K562 (cell line): ENCODE data around the gene AKNA. TPM values are rescaled to one million over a fixed set of nuclear protein-coding genes. Genes with fewer than 3 reads are reported as not detected.

ENCODE experiments used
- ATAC-seq: fragments of 200-7000 bp; cut with Tn5 transposase; 3 replicates; pipeline ENCODE4 v1.9.1; 2020; ENCODE audit warnings: moderate library complexity
- BruUV-seq: library from RNA; stranded (reverse); fragments of 400-500 nt; replicated peaks from 2 replicates; lab custom pipeline; 2021; lab: Mats Ljungman, UMichigan
- CTCF ChIA-PET: fragments of 300-600 bp; formaldehyde crosslinking; extraction: SDS; loops from one replicate; lab custom pipeline; 2021; ENCODE audit warnings: low intra/inter-chr PET ratio; lab: Yijun Ruan, JAX
- POLR2A ChIA-PET: fragments of 300-600, 350-650 bp; sonication (Branson Sonifier 250); formaldehyde crosslinking; extraction: SDS; loops from one replicate; lab custom pipeline; 2021; ENCODE audit warnings: antibody characterized with exemption, inconsistent platforms; lab: Yijun Ruan, JAX
- DNase-seq, 4 experiments: peaks; one replicate each; pipeline versions ENCODE4 v3.0.0 to v3.0.0-alpha.2; 2011 to 2018; ENCODE audit warnings: low spot score in 3 of 4, mixed read lengths in 3 of 4; ENCODE audit errors: extremely low read depth in 1 of 4
- FAIRE-seq: peaks from 2 replicates; lab custom pipeline; 2011; peaks lifted over from hg19 to GRCh38; lab: Jason Lieb, UNC
- H2AFZ ChIP-seq: 2 replicates; pipeline ENCODE4 v1.6.0; 2011; ENCODE audit warnings: low read depth, low read length, control low read depth, inconsistent platforms
- H3K27ac ChIP-seq: fragments of 200-600 bp; 3 replicates; pipeline ENCODE4 v1.8.0; 2011; ENCODE audit warnings: low read depth, mild to moderate bottlenecking, control low read depth, inconsistent platforms, low read length, moderate library complexity, mixed read lengths; ENCODE audit errors: extremely low read depth
- H3K27me3 ChIP-seq, 2 experiments: fragments of 300-600 bp in 1 of 2; 2 replicates in 1 of 2; 3 replicates in 1 of 2; pipeline versions ENCODE4 v1.6.0 to v1.8.0; 2011; ENCODE audit warnings: inconsistent platforms in 2 of 2, low read length in 2 of 2, mild to moderate bottlenecking in 1 of 2, mixed read lengths in 1 of 2, moderate library complexity in 1 of 2; ENCODE audit not compliant: control insufficient read depth in 2 of 2, insufficient read depth in 2 of 2
- H3K36me3 ChIP-seq: fragments of 300-600 bp; 3 replicates; pipeline ENCODE4 v1.8.0; 2011; ENCODE audit warnings: mild to moderate bottlenecking, low read length, inconsistent platforms; ENCODE audit not compliant: control insufficient read depth, insufficient read depth
- H3K4me1 ChIP-seq, 2 experiments: fragments of 200-600 bp in 1 of 2; replicated peaks in 1 of 2; 2 replicates in 1 of 2; 3 replicates in 1 of 2; pipeline versions ENCODE4 v1.5.1 to v1.8.0; 2011; ENCODE audit warnings: inconsistent platforms in 2 of 2, low read length in 2 of 2, mild to moderate bottlenecking in 1 of 2, mixed read lengths in 1 of 2, moderate library complexity in 1 of 2; ENCODE audit not compliant: control insufficient read depth in 2 of 2, insufficient read depth in 2 of 2
- H3K4me2 ChIP-seq: 2 replicates; pipeline ENCODE4 v1.6.1; 2011; ENCODE audit warnings: low read length, control low read depth, inconsistent platforms, mixed read lengths; ENCODE audit not compliant: insufficient read depth
- H3K4me3 ChIP-seq: fragments of 200-600 bp; sonication (generic), shearing (Covaris generic); 2 replicates; pipeline ENCODE4 v1.5.1; 2016; ENCODE audit warnings: control low read depth, inconsistent platforms
- H3K79me2 ChIP-seq: fragments of 200-600 bp; 3 replicates; pipeline ENCODE4 v1.8.0; 2011; ENCODE audit warnings: low read length, inconsistent platforms; ENCODE audit not compliant: control insufficient read depth, insufficient read depth
- H3K9ac ChIP-seq, 2 experiments: 2 replicates each; pipeline versions ENCODE4 v1.6.0 to v1.6.1; 2011; ENCODE audit warnings: low read depth in 2 of 2, low read length in 2 of 2, control low read depth in 1 of 2, inconsistent platforms in 1 of 2, mild to moderate bottlenecking in 1 of 2, mixed read lengths in 1 of 2; ENCODE audit not compliant: insufficient read depth in 1 of 2
- H3K9me1 ChIP-seq: one replicate; pipeline ENCODE4 v1.6.0; 2011; ENCODE audit warnings: inconsistent platforms, mild to moderate bottlenecking, low read length, moderate library complexity; ENCODE audit not compliant: control insufficient read depth, insufficient read depth
- H3K9me3 ChIP-seq: replicated peaks from 2 replicates; pipeline ENCODE4 v1.5.1; 2011; ENCODE audit warnings: low read depth, low read length, inconsistent platforms; ENCODE audit not compliant: control insufficient read depth, insufficient read depth
- H4K20me1 ChIP-seq: replicated peaks from 2 replicates; pipeline ENCODE4 v1.6.1; 2011; ENCODE audit warnings: low read length, inconsistent platforms, mixed read lengths; ENCODE audit not compliant: control insufficient read depth, insufficient read depth
- FOXJ3 ChIP-seq: sonication (generic); formaldehyde crosslinking; IDR thresholded peaks from 2 replicates; pipeline ENCODE4 v1.4.0; 2020; ENCODE audit warnings: mild to moderate bottlenecking, missing genetic modification reagents
- HNRNPL ChIP-seq: fragments of 200-400 bp; formaldehyde crosslinking; IDR thresholded peaks from 2 replicates; pipeline ENCODE4 v1.6.1; 2017; ENCODE audit warnings: low read depth, mild to moderate bottlenecking, low read length
- NFXL1 ChIP-seq: fragments of 450-650 bp; formaldehyde crosslinking; IDR thresholded peaks from 2 replicates; pipeline ENCODE4 v1.4.0; 2021; ENCODE audit warnings: mild to moderate bottlenecking
- NR1H2 ChIP-seq: sonication (generic); formaldehyde crosslinking; IDR thresholded peaks from 2 replicates; pipeline ENCODE4 v1.4.0; 2020; ENCODE audit warnings: mild to moderate bottlenecking, missing genetic modification reagents
- PHF21A ChIP-seq: fragments of 450-650 bp; IDR thresholded peaks from 2 replicates; pipeline ENCODE4 v1.6.1; 2017; ENCODE audit warnings: low read depth, borderline replicate concordance
- RBM22 ChIP-seq: fragments of 200-400 bp; formaldehyde crosslinking; IDR thresholded peaks from 2 replicates; pipeline ENCODE4 v1.6.1; 2018; ENCODE audit warnings: low read length, low read depth; ENCODE audit not compliant: poor library complexity, severe bottlenecking
- SMARCA4 ChIP-seq: fragments of 450-650 bp; IDR thresholded peaks from 2 replicates; pipeline ENCODE4 v1.6.1; 2016
- TAF7 ChIP-seq: fragments of 450-650 bp; IDR thresholded peaks from 2 replicates; pipeline ENCODE4 v1.6.1; 2016; ENCODE audit warnings: missing genetic modification characterization, missing compliant biosample characterization
- TOE1 ChIP-seq, 2 experiments: fragments of 450-650 bp in 1 of 2; sonication (generic) in 1 of 2; formaldehyde crosslinking in 1 of 2; IDR thresholded peaks; 2 replicates each; pipeline versions ENCODE4 v1.7.1 to v1.8.0; 2016 to 2022; ENCODE audit warnings: borderline replicate concordance in 2 of 2, mild to moderate bottlenecking in 2 of 2, antibody characterized with exemption in 1 of 2, inconsistent platforms in 1 of 2, low read depth in 1 of 2, missing genetic modification reagents in 1 of 2, moderate library complexity in 1 of 2
- U2AF1 ChIP-seq: fragments of 200-400 bp; formaldehyde crosslinking; optimal IDR thresholded peaks from 2 replicates; pipeline ENCODE3; 2017; ENCODE audit warnings: mild to moderate bottlenecking, low read depth, low read length, moderate library complexity
- ZC3H4 ChIP-seq: sonication (generic); formaldehyde crosslinking; IDR thresholded peaks from 2 replicates; pipeline ENCODE4 v1.9.0; 2021; ENCODE audit warnings: missing genetic modification reagents, borderline replicate concordance
- ZFP36 ChIP-seq: fragments of 150-350 bp; IDR thresholded peaks from 2 replicates; pipeline ENCODE4 v1.6.1; 2018; ENCODE audit warnings: low read length, low read depth; ENCODE audit not compliant: partially characterized antibody
- ZNF239 ChIP-seq: fragments of 250-450 bp; sonication (Bioruptor Pico); IDR thresholded peaks from 2 replicates; pipeline ENCODE4 v1.4.0; 2020; ENCODE audit warnings: mild to moderate bottlenecking
- ZNF77 ChIP-seq: fragments of 250-450 bp; sonication (Bioruptor Pico); IDR thresholded peaks from 2 replicates; pipeline ENCODE4 v1.5.0; 2020
- WGBS: fragments of 100-300 bp; shearing (Covaris generic); methylation state at CpG from one replicate; pipeline ENCODE4 v1.1.6; 2016; ENCODE audit warnings: low coverage, mixed read lengths; ENCODE audit not compliant: insufficient coverage; ENCODE audit errors: missing lambda C conversion rate; 5-methylcytosine and 5-hydroxymethylcytosine counted together
- in situ Hi-C: fragments of 300-500 bp; cut with MboI; formaldehyde crosslinking; loops from 4 replicates; pipeline ENCODE4 v1.15.0; 2018; ENCODE audit warnings: inconsistent platforms, mixed read lengths
- intact Hi-C: fragments of 100-400 bp; cut with micrococcal nuclease; formaldehyde crosslinking; loops from 2 replicates; pipeline ENCODE4 v1.14.2; 2022
- polyA plus RNA-seq, 8 experiments: library from polyadenylated mRNA; depleted of rRNA in 4 of 8; stranded (reverse) in 5 of 8; unstranded in 3 of 8; fragments of >200 nt; fragmentation: Nextera tagmentation in 2 of 8; fragmentation: Illumina TruSeq in 1 of 8; extraction: Ambion mirVana in 2 of 8; extraction: Trizol in 1 of 8; gene quantifications; 2 replicates each; pipeline versions ENCODE4 v1.2.1 to v1.2.3, GENCODE V29; 2011 to 2014; ENCODE audit warnings: inconsistent platforms in 1 of 8, missing spikeins in 1 of 8
- total RNA-seq, 7 experiments: library from RNA; depleted of rRNA in 6 of 7; stranded (reverse); fragments of >200 nt in 6 of 7; fragmentation: Illumina TruSeq in 2 of 7; extraction: Trizol in 2 of 7; gene quantifications; 2 replicates each; pipeline versions ENCODE4 v1.2.1 to v1.2.3, GENCODE V29; 2011 to 2021; ENCODE audit warnings: low replicate concordance in 1 of 7
- TF ChIP-seq, protein P1 (sequence below): sonication (generic); formaldehyde crosslinking; IDR thresholded peaks from 2 replicates; pipeline ENCODE4 v1.8.0; 2022; ENCODE audit warnings: mild to moderate bottlenecking, missing genetic modification reagents
- TF ChIP-seq, protein P2 (sequence below): sonication (generic); formaldehyde crosslinking; IDR thresholded peaks from 2 replicates; pipeline ENCODE4 v1.8.1; 2023; ENCODE audit warnings: mild to moderate bottlenecking, missing genetic modification reagents

The AKNA gene
- total and polyA plus RNA-seq, 9 of the 15 experiments (the other 6 are each of a cell fraction or from before 2014, with no cell fraction given) = 0.29 to 20.5 (median 3.9) TPM

DNA sequence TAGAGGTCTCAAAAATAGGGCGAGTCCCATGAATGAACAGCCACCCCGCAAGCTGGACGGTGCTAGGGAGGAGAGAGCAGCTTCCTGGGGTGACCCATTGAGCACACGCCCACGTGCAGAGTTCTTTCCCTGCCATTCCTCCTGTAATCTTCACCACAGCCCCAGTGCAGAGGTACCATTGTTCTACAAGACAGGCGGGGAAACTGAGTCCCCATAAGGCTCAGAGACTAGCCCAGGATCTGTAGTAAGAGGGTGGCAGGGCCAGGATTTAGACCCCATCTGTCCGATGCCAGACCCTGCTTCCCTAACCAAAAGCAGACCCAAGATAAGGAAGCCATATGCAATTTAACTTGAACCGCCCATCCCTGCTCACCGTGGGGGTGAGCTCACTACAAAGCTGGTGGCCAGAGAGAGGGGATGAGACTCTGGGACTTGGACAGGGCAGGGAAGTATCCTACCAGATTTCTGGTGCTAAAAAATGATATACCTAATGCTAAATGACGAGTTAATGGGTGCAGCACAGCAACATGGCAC is 101.6 kb downstream of the AKNA start:
- H3K9me3 ChIP-seq = no peaks in the 10 kb centered on the region
- H3K9me1 ChIP-seq = no peaks in the 10 kb centered on the region
- ChIA-PET POLR2A (interaction anchor here (0.6 kb wide), 1 partner anchor 283 kb away, joined by 3 read pairs; no protein-coding TSS in a partner anchor), CTCF (no interaction called here)
- TF ChIP-seq, protein P1, sequence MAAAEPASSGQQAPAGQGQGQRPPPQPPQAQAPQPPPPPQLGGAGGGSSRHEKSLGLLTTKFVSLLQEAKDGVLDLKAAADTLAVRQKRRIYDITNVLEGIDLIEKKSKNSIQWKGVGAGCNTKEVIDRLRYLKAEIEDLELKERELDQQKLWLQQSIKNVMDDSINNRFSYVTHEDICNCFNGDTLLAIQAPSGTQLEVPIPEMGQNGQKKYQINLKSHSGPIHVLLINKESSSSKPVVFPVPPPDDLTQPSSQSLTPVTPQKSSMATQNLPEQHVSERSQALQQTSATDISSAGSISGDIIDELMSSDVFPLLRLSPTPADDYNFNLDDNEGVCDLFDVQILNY = no peak
- TF ChIP-seq NR1H2 (CRISPR knock-in tag) (no peak), TAF7 (tag) (no peak), ZC3H4 (CRISPR knock-in tag) (no peak), ZNF77 (no peak), ZNF239 (CRISPR knock-in tag) (no peak), HNRNPL (no peak), FOXJ3 (CRISPR knock-in tag) (no peak), RBM22 (no peak), U2AF1 (no peak), PHF21A (no peak), TOE1 (IDR thresholded peaks at IDR 0.05; ENCODE audit: borderline replicate concordance) (no peak), TOE1 (CRISPR knock-in tag; IDR thresholded peaks at IDR 0.05; ENCODE audit: borderline replicate concordance, low read depth) (no peak), ZFP36 (no peak), NFXL1 (CRISPR knock-in tag) (no peak), SMARCA4 (no peak)
- TF ChIP-seq, protein P2, sequence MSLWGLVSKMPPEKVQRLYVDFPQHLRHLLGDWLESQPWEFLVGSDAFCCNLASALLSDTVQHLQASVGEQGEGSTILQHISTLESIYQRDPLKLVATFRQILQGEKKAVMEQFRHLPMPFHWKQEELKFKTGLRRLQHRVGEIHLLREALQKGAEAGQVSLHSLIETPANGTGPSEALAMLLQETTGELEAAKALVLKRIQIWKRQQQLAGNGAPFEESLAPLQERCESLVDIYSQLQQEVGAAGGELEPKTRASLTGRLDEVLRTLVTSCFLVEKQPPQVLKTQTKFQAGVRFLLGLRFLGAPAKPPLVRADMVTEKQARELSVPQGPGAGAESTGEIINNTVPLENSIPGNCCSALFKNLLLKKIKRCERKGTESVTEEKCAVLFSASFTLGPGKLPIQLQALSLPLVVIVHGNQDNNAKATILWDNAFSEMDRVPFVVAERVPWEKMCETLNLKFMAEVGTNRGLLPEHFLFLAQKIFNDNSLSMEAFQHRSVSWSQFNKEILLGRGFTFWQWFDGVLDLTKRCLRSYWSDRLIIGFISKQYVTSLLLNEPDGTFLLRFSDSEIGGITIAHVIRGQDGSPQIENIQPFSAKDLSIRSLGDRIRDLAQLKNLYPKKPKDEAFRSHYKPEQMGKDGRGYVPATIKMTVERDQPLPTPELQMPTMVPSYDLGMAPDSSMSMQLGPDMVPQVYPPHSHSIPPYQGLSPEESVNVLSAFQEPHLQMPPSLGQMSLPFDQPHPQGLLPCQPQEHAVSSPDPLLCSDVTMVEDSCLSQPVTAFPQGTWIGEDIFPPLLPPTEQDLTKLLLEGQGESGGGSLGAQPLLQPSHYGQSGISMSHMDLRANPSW (CRISPR knock-in tag) = no peak
- no peak overlapping the region for H3K27ac ChIP-seq
- H3K9ac ChIP-seq = no peak overlapping the region
- WGBS = 4% methylated on average over 10 of the region's 10 CpGs
- no peaks in the 10 kb centered on the region for H3K36me3 ChIP-seq
- H2AFZ ChIP-seq = no peak overlapping the region
- DNase-seq = no peak
- peaks cover 13% of the 10 kb centered on the region; the same call in 1 of the 2 replicates for H4K20me1 ChIP-seq
- peaks cover 0 to 4% of the 10 kb centered on the region in 2 experiments; a peak in 2 of 5 replicates for H3K4me1 ChIP-seq
- peaks cover 7 to 58% of the 10 kb centered on the region in 2 experiments for H3K27me3 ChIP-seq
- no peak overlapping the region for H3K4me3 ChIP-seq
- no peaks in the 10 kb centered on the region for H3K79me2 ChIP-seq
- no TSS peak for BruUV-seq
- in situ Hi-C loops (loop anchor here (10.0 kb wide), 3 partner anchors 131 to 601 kb away; partner anchors contain the start of gene COL27A1), intact Hi-C loops (no loop called here)
- FAIRE-seq = no peak
- no peak overlapping the region for H3K4me2 ChIP-seq
- no peak for ATAC-seq
